Right lobe of liver (tissue), 6 donors: ENCODE measurements around the gene LRG1. TPM values are rescaled to one million over a fixed set of nuclear protein-coding genes. Genes with fewer than 3 reads are reported as not detected.

Source experiments
- ATAC-seq, 4 donors: fragments of 200-7000 bp; cut with Tn5 transposase; one replicate each; pipeline ENCODE4 v1.9.1; 2020; ENCODE audit warnings: mild to moderate bottlenecking in 4 of 4, moderate library complexity in 4 of 4
- DNase-seq, 3 donors: peaks; one replicate each; pipeline ENCODE4 v3.0.0-alpha.2; 2020
- H3K27ac ChIP-seq, 3 donors: fragments of 200-600 bp; one replicate each; pipeline ENCODE4 v1.8.0; 2022
- H3K27me3 ChIP-seq, 2 donors: fragments of 200-600 bp; one replicate each; pipeline ENCODE4 v1.8.0; 2022
- H3K36me3 ChIP-seq, 4 donors: fragments of 200-600 bp; sonication (generic) in 1 of 4; one replicate each; pipeline versions ENCODE4 v1.5.1 to v1.8.0; 2017 to 2022; ENCODE audit warnings: control low read depth in 1 of 4
- H3K4me1 ChIP-seq, 4 donors: fragments of 200-600 bp; sonication (generic) in 1 of 4; one replicate each; pipeline versions ENCODE4 v1.5.1 to v1.8.0; 2017 to 2022; ENCODE audit warnings: control low read depth in 1 of 4
- H3K4me3 ChIP-seq, 3 donors: fragments of 200-600 bp; one replicate each; pipeline ENCODE4 v1.8.0; 2022
- H3K9me3 ChIP-seq, 4 donors: fragments of 200-600 bp; sonication (generic) in 1 of 4; one replicate each; pipeline versions ENCODE4 v1.5.1 to v1.8.0; 2017 to 2022; ENCODE audit warnings: control low read depth in 1 of 4
- POLR2A ChIP-seq: fragments of 450-650 bp; IDR thresholded peaks from one replicate; pipeline ENCODE4 v1.6.1; 2017; ENCODE audit warnings: antibody characterized with exemption, mild to moderate bottlenecking
- WGBS: methylation state at CpG from one replicate; pipeline ENCODE4 v1.1.6; 2018; ENCODE audit warnings: low coverage, low lambda C conversion rate; ENCODE audit not compliant: insufficient coverage; ENCODE audit errors: missing lambda C conversion rate; 5-methylcytosine and 5-hydroxymethylcytosine counted together
- intact Hi-C, 2 donors: fragments of 100-400 bp; cut with DNase I; formaldehyde crosslinking; loops; one replicate each; pipeline versions ENCODE4 v1.11.2 to v1.14.1; 2022
- total RNA-seq, 6 experiments: library from RNA; depleted of rRNA in 2 of 6; stranded (reverse); fragments of >200 nt in 2 of 6; fragmentation: NEBNext Ultra II Directional in 3 of 6; extraction: Animal tissue kit (Norgen Biotek cat#: 25700) in 3 of 6; gene quantifications; one replicate each; pipeline versions ENCODE4 v1.1.0 to v1.2.4, GENCODE V29; 2016 to 2023
- TF ChIP-seq, protein P1 (sequence below), 4 donors: fragments of 200-600 bp in 3 of 4; fragments of 450-650 bp in 1 of 4; IDR thresholded peaks; one replicate each; pipeline versions ENCODE4 v1.5.1 to v1.8.0; 2016 to 2022; ENCODE audit warnings: antibody characterized with exemption in 4 of 4, mild to moderate bottlenecking in 2 of 4
- donor health status: DM: no; HTN: yes; CAD: no.
- donor health status: DM: no; HTN: no; CAD: no.
- donor health status: DM: no; HTN: no; CAD: no.
- donor health status: DM: no; HTN: yes; CAD: no.
- donor health status: DM: no; HTN: yes; CAD: no.

Gene LRG1
- total RNA-seq, 6 experiments from 2014 or later: 331 to 1,334 (median 524) TPM

DNA sequence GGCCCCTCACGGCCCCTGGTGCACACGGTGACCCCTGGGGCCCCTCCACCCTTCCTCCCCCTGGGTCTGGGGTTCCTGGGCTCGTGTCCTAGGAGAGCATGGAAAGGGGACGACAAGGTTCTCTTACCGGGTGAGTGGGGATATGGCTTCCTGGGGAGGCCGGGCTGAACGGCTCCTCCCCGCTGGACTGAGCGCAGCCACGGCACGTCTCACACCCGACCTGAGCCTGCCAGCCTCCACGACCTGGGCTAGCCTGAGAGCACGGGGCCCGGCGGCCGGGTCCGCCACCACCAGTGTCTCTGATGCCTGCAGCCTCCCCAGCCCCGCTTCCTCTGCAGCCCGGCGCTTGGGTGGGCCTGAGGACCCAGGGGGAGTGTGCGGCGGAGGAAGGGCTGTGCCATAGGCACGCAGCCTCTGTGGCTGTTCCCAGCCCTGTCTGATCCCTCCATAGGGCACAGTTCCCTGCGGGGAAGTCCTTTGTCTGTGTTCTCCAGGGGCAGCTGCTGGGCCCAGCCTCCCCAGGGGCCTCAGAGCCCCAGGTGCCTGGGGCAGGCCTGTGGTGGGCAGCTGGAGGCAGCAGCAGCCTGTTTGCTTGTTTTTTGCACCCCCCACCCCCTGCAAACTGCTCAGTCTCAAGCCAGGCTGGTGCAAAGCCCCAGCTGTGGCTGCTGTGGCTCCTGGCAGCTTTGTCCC is 36.6 kb downstream of the LRG1 start:
- ATAC-seq (peak in 2 of 4 donors; percentile 1 to 4), DNase-seq (no peak)
- H3K4me1 ChIP-seq: no peaks in the 10 kb centered on the region
- no peaks in the 10 kb centered on the region for H3K9me3 ChIP-seq
- no CpG with 5 or more reads among the region's 25 CpGs for WGBS
- H3K36me3 ChIP-seq: peaks cover 0 to 64% (median 13%) of the 10 kb centered on the region in 4 donors
- no peak overlapping the region for H3K27ac ChIP-seq
- no peak overlapping the region for H3K4me3 ChIP-seq
- TF ChIP-seq, protein P1, sequence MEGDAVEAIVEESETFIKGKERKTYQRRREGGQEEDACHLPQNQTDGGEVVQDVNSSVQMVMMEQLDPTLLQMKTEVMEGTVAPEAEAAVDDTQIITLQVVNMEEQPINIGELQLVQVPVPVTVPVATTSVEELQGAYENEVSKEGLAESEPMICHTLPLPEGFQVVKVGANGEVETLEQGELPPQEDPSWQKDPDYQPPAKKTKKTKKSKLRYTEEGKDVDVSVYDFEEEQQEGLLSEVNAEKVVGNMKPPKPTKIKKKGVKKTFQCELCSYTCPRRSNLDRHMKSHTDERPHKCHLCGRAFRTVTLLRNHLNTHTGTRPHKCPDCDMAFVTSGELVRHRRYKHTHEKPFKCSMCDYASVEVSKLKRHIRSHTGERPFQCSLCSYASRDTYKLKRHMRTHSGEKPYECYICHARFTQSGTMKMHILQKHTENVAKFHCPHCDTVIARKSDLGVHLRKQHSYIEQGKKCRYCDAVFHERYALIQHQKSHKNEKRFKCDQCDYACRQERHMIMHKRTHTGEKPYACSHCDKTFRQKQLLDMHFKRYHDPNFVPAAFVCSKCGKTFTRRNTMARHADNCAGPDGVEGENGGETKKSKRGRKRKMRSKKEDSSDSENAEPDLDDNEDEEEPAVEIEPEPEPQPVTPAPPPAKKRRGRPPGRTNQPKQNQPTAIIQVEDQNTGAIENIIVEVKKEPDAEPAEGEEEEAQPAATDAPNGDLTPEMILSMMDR (IDR thresholded peaks at IDR 0.05): no peak
- TF ChIP-seq POLR2A: no peak
- intact Hi-C loops: no loop called here
- H3K27me3 ChIP-seq: no peaks in the 10 kb centered on the region

DNA sequence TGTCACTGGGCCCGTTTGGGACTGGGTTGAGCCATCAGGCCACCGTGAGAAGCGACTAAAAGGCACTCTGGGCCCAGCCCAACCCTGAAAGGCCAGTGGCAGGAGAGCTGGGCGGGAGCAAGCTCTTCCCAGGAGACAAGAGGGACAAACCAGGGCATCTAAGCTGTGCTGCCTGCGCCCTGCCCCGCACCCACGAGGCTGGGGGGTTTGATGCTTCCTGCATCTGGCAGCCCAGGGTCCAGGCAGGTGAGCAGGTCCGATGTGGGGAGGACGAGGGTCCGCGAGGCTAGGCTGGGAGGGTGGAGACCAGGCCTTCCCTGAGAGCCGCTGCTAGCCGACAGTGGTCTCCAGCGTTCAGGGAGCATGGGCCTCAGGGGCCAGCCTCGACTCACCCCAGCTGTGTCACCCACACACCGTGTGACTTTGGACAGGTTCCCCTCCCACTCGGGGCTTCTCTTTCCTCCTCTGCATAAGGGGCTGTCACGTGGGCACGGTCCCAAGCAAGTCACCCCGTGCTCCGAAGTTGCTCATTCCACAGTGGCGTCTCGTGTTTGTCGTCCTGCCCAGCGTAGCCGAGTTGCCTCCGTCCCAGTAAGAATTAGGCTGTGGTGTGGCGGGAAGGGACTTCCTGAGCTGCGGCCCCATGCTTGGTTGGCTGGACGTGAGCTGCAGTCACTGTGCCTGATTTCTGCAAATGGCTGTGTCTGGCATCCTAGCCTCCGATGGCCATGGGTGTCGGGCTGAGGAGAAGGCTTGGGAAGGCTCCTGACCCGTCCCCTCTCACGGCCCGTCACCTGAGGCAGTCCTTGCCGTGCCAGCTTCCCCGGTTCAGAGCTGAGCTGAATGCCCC is 37.3 kb downstream of the LRG1 start:
- 60% methylated on average over 5 of the region's 37 CpGs for WGBS
- intact Hi-C loops: no loop called here
- DNase-seq (no peak), ATAC-seq (no peak)
- TF ChIP-seq, protein P1 (IDR thresholded peaks at IDR 0.05): no peak
- TF ChIP-seq POLR2A: no peak
- no peaks in the 10 kb centered on the region for H3K27me3 ChIP-seq
- no peak overlapping the region for H3K4me3 ChIP-seq
- no peaks in the 10 kb centered on the region for H3K9me3 ChIP-seq
- H3K36me3 ChIP-seq: peaks cover 0 to 65% (median 12%) of the 10 kb centered on the region in 4 donors
- no peak overlapping the region for H3K27ac ChIP-seq
- H3K4me1 ChIP-seq: no peaks in the 10 kb centered on the region

DNA sequence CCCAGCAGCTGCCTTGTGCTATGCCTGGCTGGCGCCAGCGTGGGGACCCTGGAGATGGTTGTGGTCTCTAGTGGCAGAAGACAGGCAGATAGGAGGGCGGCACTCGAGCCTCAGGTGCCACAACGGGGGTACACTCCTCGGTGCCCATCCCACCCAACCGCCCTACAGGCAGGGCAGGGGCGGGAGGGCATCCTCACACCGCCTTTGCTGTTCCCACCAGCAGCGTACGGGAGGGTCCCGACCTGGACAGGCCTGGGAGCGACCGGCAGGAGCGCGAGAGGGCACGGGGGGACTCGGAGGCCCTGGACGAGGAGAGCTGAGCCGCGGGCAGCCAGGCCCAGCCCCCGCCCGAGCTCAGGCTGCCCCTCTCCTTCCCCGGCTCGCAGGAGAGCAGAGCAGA is 38.1 kb downstream of the LRG1 start:
- TF ChIP-seq, protein P1 (IDR thresholded peaks at IDR 0.05): no peak
- no peak for TF ChIP-seq POLR2A
- 83% methylated on average over 2 of the region's 25 CpGs for WGBS
- Histone ChIP-seq H3K9me3 (no peaks in the 10 kb centered on the region), H3K4me3 (no peak overlapping the region), H3K4me1 (no peaks in the 10 kb centered on the region), H3K27me3 (no peaks in the 10 kb centered on the region), H3K36me3 (peaks cover 0 to 57% (median 8%) of the 10 kb centered on the region in 4 donors), H3K27ac (no peak overlapping the region)
- intact Hi-C loops: no loop called here
- ATAC-seq: no peak
- DNase-seq: no peak

DNA sequence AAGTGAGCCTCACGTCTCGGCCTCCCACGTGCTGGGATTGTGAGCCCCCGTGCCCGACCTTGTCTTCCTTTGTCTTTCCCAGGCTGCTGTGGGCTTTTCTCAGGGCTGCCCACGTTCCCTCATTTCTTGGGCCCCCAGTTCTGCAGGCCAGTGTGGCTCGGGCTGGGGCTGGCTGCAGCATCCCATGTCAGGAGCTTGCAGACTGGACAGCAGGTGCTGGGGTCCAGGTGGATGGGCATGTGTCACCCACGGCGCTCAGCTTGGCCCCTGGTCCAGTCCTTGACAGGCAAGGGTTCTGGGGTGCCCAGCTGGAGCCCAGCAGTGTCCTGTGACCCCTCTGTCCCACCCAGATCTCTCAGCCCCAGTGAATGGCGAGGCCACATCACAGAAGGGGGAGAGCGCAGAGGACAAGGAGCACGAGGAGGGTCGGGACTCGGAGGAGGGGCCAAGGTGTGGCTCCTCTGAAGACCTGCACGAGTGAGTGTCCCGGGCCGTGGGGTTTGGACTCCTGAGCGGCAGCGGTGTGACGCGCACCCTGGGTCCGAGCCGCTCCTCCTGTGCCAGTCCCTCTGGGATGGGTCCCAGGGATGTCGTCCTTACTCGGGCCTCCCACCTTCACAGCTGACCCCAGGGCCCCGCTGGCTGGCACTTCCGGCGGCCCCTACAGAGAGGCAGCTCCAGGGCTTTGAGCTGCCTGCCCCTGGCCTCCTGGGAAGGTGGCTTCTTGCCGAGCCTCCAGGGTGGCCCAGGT is 38.8 kb downstream of the LRG1 start:
- TF ChIP-seq, protein P1 (IDR thresholded peaks at IDR 0.05): no peak
- TF ChIP-seq POLR2A: no peak
- 83% methylated on average over 6 of the region's 29 CpGs for WGBS
- intact Hi-C loops: no loop called here
- no peak overlapping the region for H3K4me3 ChIP-seq
- ATAC-seq (peak in 1 of 4 donors; percentile 3), DNase-seq (no peak)
- H3K9me3 ChIP-seq: no peaks in the 10 kb centered on the region
- H3K4me1 ChIP-seq: no peaks in the 10 kb centered on the region
- H3K36me3 ChIP-seq: peaks cover 0 to 52% (median 7%) of the 10 kb centered on the region in 4 donors
- H3K27me3 ChIP-seq: no peaks in the 10 kb centered on the region
- H3K27ac ChIP-seq: no peak overlapping the region
